ENCODE results near the gene TXNRD1.
"Not testable (repeated sequence)": the region's sequence is repeated elsewhere in the genome, so short reads cannot be mapped to it uniquely, and the experiment has no call there.

TXNRD1 gene

DNA sequence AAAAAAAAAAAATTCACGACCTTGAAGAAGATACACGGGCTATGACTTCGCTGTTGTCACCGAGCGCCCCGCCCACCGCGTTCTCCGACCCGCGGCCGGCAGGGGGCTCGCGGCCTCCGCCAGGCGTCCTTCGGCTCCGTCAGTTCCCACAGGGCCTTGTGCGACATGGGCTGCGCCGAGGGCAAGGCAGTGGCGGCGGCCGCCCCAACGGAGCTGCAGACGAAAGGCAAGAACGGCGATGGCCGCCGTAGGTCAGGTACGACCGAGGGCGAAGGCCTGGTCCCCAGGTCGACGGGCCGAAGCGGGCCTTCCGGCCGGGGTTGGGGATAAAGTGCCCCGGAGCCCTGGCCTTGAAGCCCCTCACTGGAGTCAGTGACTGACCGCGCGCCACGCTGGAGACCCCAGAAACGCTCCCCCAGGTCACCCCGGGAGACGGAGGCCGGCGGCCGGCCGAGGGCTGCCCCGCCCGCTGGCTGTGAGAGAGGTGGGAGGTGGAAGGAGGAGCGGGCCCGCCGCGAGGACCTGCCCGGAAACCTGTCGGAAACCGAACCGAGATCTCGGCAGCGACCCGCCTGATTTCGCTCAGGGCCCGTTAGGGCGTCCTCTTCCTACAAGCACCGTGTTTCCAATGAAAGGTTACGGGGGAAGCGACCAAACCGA lies at the start of gene TXNRD1:
TSS of gene TXNRD1 (plus strand) at position 142 of the 660 bp plus-strand sequence. CDS start at position 166, 24 bp downstream.
- peak; percentile 84 to 87 for DNase-seq

DNA sequence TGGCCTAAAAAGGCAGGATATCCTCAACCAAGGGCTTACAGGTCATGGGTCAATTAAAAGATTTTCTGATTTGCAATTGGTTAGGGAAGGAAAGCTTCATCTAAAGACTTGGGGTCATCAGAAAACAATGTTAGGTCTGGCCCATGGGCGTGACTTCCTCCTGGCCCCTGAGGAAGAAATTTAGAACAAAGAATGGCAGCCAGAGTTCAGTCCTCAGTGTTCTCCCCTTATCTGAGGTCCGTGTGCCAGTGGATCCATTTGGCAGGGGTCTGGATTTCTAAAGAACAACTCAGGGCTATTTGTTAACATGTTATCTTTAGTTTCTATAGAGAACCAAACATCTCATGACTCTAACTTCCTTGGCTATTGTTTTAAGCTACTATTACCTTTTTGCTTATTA lies 49.8 kb upstream of the TXNRD1 start:
- DNase-seq: no peak

DNA sequence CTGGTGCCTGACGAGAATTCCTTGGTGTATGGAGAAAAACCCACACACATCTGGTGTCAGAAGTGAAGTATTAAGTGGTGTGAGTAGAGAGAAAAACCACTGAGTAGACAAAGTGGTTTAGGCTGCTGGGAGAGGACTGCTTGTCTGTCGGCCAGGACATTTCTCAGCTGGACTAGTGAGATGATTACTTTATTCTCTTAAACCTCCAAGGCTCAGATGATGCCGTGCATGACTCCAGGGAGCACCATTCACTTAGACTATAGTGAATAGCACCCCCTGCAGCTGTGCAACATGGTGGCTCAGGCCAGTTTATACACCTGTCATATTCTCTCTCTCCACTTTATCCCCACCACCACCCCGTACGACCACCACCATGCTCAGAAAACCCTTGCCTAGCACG lies 49.1 kb upstream of the TXNRD1 start:
- no peak for DNase-seq

DNA sequence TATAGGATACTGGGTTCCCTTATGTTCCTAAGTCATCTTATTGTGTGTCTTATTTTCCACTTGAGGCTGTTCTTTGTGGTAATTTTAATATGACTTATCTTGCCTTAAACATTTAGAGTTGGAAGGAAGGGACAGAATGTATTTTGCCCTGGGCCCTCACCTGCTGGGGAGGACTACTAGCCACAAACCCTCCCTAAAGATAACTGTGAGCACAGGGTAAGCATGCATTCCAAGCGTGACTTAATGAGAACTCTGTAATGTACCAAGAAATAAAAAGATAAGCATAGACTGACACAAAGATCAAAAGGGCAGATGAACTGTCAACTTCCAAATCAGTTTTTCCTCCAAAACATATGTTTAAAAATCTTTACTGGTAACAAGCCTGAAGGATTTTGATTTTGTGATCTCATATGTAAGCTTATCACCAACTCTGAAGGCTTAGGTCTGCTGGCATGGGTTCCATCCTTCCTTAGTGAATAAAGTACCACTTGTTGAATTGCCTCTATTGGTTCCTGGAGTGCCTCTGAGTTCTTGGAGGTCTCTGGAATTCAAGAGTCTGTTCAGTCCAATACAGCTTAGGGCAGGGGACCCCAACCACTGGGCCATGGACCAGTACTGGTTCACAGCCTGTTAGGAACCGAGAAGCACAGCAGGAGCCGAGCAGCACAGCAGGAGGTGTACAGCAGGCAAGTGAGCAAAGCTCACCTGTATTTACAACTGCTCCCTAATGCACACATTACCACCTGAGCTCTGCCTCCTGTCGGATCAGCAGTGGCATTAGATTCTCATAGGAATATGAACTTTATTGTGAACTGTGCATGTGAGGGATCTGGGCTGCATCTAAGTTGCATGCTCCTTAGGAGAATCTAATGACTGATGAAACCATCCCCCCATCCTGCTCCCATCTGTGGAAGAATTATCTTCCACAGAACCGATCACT lies 47.8 kb upstream of the TXNRD1 start:
- DNase-seq: no peak

DNA sequence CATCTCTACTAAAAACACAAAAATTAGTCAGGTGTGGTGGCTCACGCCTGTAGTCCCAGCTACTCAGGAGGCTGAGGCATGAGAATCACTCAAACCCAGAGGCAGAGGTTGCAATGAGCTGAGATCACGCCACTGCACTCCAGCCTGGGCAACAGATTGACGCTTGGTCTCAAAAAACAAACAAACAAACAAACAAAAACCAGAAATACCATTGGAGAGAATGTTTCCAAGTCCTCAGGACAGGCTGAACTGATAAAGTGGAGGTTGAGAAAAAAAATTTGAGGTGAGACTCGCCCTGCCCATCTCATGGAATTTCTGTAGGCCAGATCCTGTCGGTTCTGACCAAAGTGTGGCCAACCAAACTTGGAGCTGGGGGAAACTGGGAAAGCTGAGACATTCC lies 47.0 kb upstream of the TXNRD1 start:
- DNase-seq: no peak

DNA sequence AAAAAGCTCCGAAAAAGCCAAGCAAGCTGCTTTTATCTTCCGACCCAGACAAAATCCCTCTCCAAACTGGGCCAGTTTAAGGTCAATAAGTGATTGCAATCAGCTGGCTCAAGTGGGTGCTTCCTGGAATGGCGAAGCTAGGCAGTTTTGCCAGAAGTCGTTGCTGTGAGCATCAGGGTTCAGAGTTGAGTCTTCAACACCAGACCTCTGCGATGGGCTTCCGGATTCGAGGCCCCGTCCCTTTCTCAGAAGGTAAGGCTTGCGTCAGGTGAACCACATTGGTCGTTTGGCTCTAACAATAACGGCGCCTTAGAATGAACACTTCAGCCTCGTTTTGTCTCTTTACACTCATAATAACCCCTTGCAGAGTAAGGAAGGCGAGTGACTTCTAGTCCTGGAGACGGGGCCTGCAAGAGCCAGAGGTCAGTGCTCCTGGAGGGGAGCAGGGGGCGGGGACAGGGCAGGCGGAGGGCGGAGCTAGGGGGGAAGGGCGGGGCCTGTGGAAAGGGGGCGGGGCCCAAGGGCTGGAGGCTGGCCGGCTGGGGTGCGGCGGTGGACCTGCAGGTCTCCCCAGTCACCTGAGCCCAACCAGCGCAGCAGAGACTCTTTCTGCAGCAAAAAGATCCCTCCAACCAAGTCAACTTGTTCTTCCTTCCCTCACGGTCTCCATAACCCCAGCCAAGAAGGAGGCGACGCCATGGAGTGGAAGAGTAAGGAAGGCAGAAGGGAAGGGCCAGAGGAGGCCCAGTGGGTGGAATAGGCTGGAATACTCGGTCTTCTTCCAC lies 43.6 kb upstream of the TXNRD1 start:
- no peak for DNase-seq

DNA sequence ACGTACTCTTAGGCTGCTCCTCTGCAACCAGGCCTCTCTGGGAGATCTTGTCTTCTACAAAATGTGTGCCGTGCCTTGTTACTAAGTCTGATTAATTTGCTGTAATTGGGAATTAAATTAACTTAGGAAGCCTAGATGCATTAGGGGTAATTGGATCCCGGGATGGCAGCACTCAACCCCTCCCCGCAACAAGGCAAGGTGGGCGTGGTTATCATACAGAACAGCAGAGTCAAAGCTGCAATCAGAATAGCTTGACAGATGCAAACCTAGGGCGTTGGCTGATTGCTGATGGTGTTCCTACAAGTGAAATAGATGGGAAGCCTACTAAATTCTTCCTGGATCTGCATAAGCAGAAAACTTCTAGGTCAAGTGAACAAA lies 43.0 kb upstream of the TXNRD1 start:
- no peak for DNase-seq

DNA sequence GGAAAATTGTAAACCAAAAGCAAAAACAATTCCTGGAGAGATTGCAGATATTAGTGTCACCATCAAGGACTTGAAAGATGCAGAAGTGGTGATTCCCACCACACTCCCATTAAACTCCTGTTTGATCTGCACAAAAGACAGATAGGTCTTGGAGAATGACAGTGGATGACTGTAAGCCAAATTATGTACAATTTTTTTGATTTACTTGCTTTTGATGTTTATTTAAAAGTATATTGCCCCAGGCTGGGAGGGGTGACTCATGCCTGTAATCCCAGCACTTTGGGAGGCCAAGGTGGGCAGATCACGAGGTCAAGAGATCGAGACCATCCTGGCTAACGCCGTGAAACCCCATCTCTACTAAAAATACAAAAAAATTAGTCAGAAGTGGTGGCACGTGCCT lies 41.8 kb upstream of the TXNRD1 start:
- DNase-seq: not testable (repeated sequence)

DNA sequence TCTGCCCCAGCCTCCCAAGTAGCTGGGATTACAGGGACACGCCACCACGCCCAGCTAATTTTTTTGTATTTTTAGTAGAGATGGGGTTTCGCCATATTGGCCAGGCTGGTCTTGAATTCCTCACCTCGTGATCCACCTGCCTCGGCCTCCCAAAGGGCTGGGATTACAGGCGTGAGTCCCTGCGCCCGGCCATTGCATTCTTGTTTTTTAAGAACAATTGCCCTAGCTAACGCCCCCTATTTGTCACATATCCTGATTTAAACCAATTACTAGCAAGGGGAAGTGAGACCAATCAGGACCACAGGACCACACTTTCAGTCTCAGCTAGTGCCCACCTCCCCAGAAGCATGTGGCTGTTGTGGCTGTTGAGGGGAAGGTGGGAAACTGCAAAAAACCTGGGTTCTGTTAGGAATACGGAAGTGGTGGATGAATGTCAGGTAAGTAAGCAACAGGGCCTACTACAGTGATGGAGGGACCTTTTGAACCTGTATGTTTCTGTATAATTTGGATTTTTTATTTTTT lies 39.8 kb upstream of the TXNRD1 start:
- DNase-seq: no peak

DNA sequence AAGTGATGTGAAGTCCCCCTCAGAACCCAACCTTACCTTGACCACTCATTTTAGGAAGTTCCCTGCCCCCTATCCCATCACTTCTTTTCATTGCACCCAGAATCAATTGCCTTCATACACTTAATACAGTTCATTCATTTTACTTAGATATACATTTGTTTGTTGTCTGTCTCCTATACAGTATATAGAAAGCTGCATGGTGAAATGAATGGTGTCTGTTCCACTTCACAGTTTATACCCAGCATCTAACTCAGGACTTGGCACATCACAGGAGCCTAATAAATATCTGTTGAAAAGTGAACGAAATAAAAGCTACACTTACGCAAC lies 38.3 kb upstream of the TXNRD1 start:
- DNase-seq: no peak

DNA sequence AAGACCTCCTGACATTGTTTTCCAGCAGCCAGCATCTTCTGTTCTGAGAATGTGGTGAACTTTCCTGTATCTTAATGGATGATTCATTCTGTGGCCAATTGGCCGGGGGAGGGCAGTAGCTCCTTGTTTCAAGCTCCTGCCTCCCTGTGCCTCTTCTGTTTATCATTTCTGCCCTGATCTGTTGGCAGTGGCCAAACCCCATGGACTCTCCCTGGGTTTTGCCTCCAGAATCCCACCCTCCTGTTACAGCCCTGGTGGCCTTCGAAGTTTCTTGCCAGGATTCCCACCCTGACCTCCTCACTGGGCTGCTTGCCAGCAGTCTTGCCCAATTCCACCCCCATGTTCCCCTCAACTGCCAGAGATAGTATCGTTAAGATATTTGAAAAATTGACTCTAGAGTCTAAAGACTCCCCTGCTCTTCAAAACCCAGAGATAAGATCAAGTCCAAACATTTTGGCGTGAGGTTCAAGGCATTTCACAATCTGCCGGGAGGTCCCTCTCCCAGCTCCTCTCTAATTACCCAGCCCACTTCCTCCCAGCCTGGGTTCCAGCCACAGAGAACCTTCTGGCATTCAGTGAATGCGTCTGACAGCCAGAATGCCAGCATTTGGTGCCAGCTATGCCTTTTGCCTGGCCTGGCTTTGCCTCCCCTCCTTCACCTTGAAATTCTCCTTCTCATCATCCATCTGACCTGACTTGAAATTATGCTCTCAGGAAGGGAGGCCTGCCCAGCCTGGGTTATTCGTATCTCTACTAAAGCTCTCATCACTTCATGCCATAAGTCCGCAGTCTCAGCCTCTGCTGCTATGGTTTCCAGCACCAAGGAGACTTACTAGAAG lies 37.7 kb upstream of the TXNRD1 start:
- DNase-seq: peak in 1 of 2 donors; percentile 2

DNA sequence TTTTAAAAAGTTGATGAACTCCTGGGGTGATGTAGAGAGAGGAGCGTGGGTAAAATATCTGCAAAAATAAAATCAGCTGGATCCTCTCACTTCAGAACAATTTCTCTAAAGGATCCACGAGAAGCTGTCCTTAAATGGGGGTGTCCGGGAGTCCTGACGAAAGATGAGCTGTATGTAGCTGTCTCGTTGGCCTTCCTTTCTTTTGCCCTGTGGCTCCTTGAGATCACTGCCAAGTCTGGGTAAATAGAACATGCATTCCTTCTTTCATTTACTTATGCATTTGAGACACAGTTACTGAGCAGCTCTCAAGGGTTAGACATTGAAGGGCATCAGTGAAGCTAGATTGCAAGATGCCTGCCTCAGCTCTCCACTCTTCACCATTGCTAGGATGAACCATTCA lies 35.2 kb upstream of the TXNRD1 start:
- DNase-seq: no peak

DNA sequence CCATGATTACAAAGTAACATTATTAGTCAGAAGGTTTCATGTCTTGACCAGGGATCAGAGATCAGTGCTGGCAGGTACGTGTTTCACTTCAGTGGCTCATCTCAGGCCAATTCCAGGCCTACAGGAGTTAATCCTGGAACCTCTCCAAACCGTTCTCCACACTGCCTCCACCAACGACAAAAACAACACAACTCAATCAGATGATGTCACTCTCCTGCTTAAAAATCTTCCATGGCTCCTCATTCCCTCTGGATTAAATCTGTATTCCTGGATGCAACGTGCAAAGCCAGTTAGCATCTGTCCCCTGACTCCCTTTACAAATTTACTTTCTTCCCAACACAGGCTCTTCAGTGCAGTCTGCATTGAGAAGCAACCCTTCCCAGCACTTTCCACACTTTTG lies 34.3 kb upstream of the TXNRD1 start:
- DNase-seq: no peak

DNA sequence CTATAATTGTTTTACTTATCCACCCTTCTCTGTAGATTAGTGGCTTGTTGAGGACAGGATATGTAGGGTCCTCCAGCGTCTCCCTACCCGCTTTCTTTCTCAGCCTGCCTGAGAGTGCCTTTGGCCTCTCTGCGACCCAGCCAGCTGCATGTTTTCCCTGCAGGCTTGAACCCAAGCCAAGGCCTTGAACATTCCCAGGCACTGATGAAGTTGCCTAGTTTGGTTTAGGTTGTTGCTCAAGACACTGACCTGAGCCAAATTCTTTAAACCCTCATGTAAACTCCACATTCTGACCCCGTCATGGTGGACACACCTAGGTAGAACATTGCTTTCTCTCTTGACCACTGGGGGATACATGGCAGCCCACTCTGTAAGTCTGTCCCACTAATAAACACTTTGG lies 33.4 kb upstream of the TXNRD1 start:
- DNase-seq: no peak

DNA sequence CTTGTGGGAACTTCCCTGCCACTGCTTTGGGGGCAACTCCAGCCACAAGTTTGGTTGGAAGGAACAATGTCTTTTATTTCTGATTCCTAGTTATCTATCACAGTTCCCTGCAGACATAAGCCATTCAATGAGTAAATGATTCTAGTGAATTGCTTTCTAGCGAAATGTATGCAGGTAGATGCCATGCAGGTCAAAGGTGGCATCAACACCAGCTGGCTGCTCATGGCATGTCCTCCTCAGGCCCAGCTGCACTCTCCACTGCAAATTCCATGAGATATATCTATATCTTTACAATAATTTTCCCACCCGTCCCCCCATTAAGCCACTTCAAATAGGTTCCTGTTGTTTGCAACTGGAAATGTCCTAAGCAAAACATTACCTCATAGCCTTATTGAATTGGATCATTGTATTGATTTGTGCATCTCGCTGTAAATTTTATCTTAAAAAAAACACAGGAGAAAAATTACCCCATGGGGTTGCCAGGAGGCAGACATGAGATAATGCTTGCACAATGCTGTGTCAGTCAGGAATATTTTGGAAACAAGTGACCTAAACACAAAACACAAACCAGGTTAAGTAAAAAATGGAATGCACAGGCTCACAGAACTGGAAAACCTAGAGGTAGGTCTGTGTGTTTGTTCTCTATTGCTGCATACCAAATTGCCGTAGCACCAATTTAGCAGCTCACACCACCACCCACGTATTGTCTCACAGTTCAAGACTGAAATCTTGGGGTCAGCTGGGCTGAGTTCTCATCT lies 32.8 kb upstream of the TXNRD1 start:
- DNase-seq: no peak

DNA sequence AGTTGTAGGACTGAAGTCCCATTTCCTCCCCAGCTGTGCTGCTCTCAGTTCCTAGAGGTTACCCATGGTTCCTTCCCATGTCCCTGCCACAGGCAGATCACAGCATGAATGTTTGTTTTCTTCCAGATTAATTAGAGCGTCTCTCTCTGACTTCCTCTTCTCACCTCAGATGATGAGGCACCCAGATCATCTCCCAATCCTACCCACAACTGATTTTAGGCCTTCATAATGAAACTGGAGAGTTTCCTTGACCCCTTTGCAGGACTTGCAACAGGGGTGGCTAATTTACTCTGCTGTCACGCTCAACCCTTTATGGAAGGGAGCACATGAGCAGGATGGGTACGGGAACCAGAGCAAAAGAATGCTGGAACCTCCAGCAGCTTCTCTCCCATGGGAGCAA lies 32.1 kb upstream of the TXNRD1 start:
- no peak for DNase-seq

DNA sequence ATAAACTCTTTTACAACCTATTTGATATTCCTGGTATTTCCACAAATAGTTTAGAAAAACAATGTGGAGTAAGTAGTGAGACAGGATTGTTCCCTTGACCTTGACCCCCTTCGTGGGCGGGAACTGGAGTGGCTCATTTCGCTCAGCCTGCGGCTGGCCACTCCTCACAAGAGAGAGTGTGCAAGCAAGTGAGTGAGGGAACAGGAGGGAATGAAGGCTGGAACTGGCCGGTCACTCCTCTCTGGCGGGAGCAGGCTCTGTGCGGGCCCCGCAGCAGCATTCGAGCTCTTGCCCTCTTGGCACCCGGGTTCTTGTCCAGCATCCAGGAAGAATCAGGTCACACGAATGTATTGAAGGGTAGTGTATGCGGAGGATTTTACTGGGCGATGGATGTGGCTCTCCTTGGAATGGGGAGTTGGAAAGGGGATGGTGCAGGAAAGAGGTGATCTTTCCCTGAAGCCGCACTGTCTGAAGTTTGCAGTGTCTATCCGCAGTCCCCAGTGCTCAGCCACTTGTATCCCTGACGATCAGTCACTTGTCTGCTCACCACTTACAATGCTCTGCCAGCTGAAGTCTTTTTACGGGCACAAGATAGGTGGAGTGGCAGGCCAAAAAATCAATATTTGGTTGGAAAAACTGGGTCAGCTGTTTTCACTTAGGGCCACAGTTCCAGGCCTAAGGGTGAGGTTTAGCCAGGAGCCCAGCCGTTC lies 28.0 kb upstream of the TXNRD1 start:
- DNase-seq: no peak

DNA sequence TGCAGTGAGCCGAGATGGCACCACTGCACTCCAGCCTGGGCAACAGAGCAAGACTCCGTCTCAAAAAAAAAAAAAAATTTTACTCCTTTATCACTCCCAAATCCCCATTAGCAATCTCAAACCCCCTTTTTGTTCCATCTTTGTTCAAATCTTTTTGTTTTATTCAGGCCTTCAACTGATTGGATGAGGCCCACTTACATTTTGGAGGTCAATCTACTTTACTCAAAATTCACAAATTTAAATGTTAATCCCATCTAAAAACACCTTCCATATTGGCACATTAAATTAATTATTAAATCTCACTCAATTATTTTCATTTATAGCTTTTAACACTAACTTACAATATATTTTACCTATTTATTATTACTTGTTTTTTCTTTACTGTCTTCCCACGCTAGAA lies 27.0 kb upstream of the TXNRD1 start:
- no peak for DNase-seq

DNA sequence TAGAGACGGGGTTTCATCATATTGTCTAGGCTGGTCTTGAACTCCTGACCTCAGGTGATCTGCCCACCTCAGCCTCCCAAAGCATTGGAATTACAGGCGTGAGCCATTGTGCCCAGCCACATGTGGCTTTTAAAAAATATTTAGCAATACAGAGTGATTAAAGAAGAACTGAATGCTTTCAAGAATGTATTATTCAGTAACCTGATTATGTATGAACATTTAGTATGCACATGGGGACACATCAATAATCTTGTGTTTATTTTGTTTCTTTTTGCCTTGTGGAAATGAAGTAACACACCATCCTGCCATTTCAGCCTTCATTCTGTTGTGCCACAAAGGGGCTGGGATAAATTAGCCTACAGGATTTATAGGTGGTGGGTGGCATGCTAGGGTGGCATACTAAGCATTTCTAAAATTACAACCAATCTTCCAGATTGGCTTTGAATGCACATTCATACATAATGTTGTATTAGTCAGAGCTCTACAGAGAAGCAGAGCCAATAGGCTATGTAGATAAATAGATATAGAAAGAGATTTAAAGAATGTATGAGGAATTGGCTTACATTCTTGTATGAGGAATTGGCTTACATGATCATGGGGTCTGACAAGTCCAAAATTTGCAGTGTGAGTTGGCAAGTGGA lies 25.5 kb upstream of the TXNRD1 start:
- no peak for DNase-seq

DNA sequence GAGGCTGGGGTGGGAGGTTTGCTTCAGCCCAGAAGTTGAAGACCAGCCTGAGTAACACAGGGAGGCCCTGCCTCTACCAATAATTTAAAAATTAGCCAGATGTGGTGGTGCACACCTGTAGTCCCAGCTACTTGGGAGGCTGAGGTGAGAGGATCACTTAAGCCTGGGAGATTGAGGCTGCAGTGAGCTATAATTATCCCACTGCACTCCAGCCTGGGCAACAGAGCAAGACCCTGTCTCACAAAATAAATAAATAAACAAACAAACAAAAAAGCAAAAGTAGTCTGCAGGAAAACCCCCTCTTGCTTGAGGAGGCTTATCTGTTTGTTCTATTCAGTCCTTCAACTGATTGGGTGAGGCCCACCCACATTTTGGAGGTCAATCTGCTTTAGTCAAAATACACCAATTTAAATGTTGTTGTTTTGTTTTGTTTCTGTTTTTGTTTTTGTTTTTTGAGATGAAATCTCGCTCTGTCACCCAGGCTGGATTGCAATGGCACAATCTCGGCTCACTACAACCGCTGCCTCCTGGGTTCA lies 24.9 kb upstream of the TXNRD1 start:
- DNase-seq: no peak

Measured in CD4-positive, alpha-beta T cell treated with Interferon alpha-2 for 1 hour (primary cell).